ENCODE data around the gene DCUN1D3.
"Not testable (repeated sequence)": the region's sequence is repeated elsewhere in the genome, so short reads cannot be mapped to it uniquely, and the experiment has no call there.

Gene DCUN1D3

GRCh38 chr16:20900299-20901067, at the start of gene DCUN1D3, which contains the start of gene LYRM1:
TSS of gene DCUN1D3 (minus strand) at chr16:20900358. CDS start at chr16:20862538, 37,820 bp downstream.
TSS of gene LYRM1 (plus strand) at chr16:20900771. CDS start at chr16:20915556, 14,785 bp downstream.
- peak; percentile 88 for DNase-seq

- no peak for DNase-seq
These were observed 49.5 kb upstream of the DCUN1D3 start for GRCh38 chr16:20949660-20950059.

GRCh38 chr16:20948444-20948843, 48.3 kb upstream of the DCUN1D3 start:
- no peak for DNase-seq

GRCh38 chr16:20946015-20946629, 46.0 kb upstream of the DCUN1D3 start:
- DNase-seq: no peak

GRCh38 chr16:20945575-20945875, 45.4 kb upstream of the DCUN1D3 start:
- not testable (repeated sequence) for DNase-seq

- DNase-seq: no peak
These were observed 44.9 kb upstream of the DCUN1D3 start for GRCh38 chr16:20944861-20945574.

GRCh38 chr16:20942256-20942655, 42.1 kb upstream of the DCUN1D3 start:
- DNase-seq: no peak

- no peak for DNase-seq
These were observed 41.4 kb upstream of the DCUN1D3 start for GRCh38 chr16:20941636-20941926.

- no peak for DNase-seq
These were observed 40.9 kb upstream of the DCUN1D3 start for GRCh38 chr16:20940871-20941635.

- DNase-seq: no peak
These were observed 39.5 kb upstream of the DCUN1D3 start for GRCh38 chr16:20939611-20940010.

- DNase-seq: no peak
These were observed 38.3 kb upstream of the DCUN1D3 start for GRCh38 chr16:20938426-20938825.

GRCh38 chr16:20937736-20938135, 37.6 kb upstream of the DCUN1D3 start:
- DNase-seq: no peak

- DNase-seq: no peak
These were observed 33.4 kb upstream of the DCUN1D3 start for GRCh38 chr16:20933589-20933988.

GRCh38 chr16:20931066-20931600, 31.0 kb upstream of the DCUN1D3 start:
- DNase-seq: no peak

GRCh38 chr16:20930365-20930690, 30.2 kb upstream of the DCUN1D3 start:
- DNase-seq: no peak

- not testable (repeated sequence) for DNase-seq
These were observed 29.7 kb upstream of the DCUN1D3 start for GRCh38 chr16:20929676-20930364.

GRCh38 chr16:20928774-20929411, 28.7 kb upstream of the DCUN1D3 start:
- no peak for DNase-seq

GRCh38 chr16:20925751-20926150, 25.6 kb upstream of the DCUN1D3 start:
- no peak for DNase-seq

- DNase-seq: no peak
These were observed 23.7 kb upstream of the DCUN1D3 start for GRCh38 chr16:20923876-20924275.

GRCh38 chr16:20920799-20921198, 20.6 kb upstream of the DCUN1D3 start:
- no peak for DNase-seq

GRCh38 chr16:20920091-20920490, 19.9 kb upstream of the DCUN1D3 start:
- no peak for DNase-seq

Measured in NCI-H1105 treated with DMSO at 0.1 percent for 48 hours (cell line).